ENCODE measurements around the gene SPATA9.
"Not testable (repeated sequence)": the region's sequence is repeated elsewhere in the genome, so short reads cannot be mapped to it uniquely, and the experiment has no call there.

The SPATA9 gene

GRCh38 chr5:95709967-95710650, 27.3 kb upstream of the SPATA9 start:
- no peak for DNase-seq (ENCODE audit: extremely low read depth, low read depth)
- no peak overlapping the region for H3K4me3 ChIP-seq (replicated peaks; ENCODE audit: low read depth, low read length)
- no peak for TF ChIP-seq CTCF (IDR thresholded peaks at IDR 0.05; ENCODE audit: low read depth, low read length, missing control alignments)

- TF ChIP-seq CTCF (IDR thresholded peaks at IDR 0.05; ENCODE audit: low read depth, low read length, missing control alignments) = no peak
- DNase-seq (ENCODE audit: extremely low read depth, low read depth) = no peak
- no peak overlapping the region for H3K4me3 ChIP-seq (replicated peaks; ENCODE audit: low read depth, low read length)
Observed at GRCh38 chr5:95708876-95709275, 26.1 kb upstream of the SPATA9 start.

GRCh38 chr5:95707534-95708188, 24.9 kb upstream of the SPATA9 start:
- not testable (repeated sequence) for DNase-seq (ENCODE audit: extremely low read depth, low read depth); H3K4me3 ChIP-seq (replicated peaks; ENCODE audit: low read depth, low read length)

GRCh38 chr5:95707055-95707454, 24.3 kb upstream of the SPATA9 start:
- no peak overlapping the region for H3K4me3 ChIP-seq (replicated peaks; ENCODE audit: low read depth, low read length)
- TF ChIP-seq CTCF (IDR thresholded peaks at IDR 0.05; ENCODE audit: low read depth, low read length, missing control alignments) = no peak
- DNase-seq (ENCODE audit: extremely low read depth, low read depth) = no peak

- not testable (repeated sequence) for DNase-seq (ENCODE audit: extremely low read depth, low read depth); H3K4me3 ChIP-seq (replicated peaks; ENCODE audit: low read depth, low read length)
Observed at GRCh38 chr5:95706196-95706595, 23.4 kb upstream of the SPATA9 start.

- no peak for DNase-seq (ENCODE audit: extremely low read depth, low read depth)
- no peak for TF ChIP-seq CTCF (IDR thresholded peaks at IDR 0.05; ENCODE audit: low read depth, low read length, missing control alignments)
- no peak overlapping the region for H3K4me3 ChIP-seq (replicated peaks; ENCODE audit: low read depth, low read length)
Observed at GRCh38 chr5:95704150-95704549, 21.4 kb upstream of the SPATA9 start.

GRCh38 chr5:95701074-95701473, 18.3 kb upstream of the SPATA9 start:
- DNase-seq (ENCODE audit: extremely low read depth, low read depth) = no peak
- TF ChIP-seq CTCF (IDR thresholded peaks at IDR 0.05; ENCODE audit: low read depth, low read length, missing control alignments) = no peak
- no peak overlapping the region for H3K4me3 ChIP-seq (replicated peaks; ENCODE audit: low read depth, low read length)

- H3K4me3 ChIP-seq (replicated peaks; ENCODE audit: low read depth, low read length) = no peak overlapping the region
- DNase-seq (ENCODE audit: extremely low read depth, low read depth) = no peak
- TF ChIP-seq CTCF (IDR thresholded peaks at IDR 0.05; ENCODE audit: low read depth, low read length, missing control alignments) = no peak
Observed at GRCh38 chr5:95699337-95699736, 16.5 kb upstream of the SPATA9 start.
